Osteocyte (in vitro differentiated cells): ENCODE measurements around the gene BCKDHB. TPM values are rescaled to one million over a fixed set of nuclear protein-coding genes. Genes with fewer than 3 reads are reported as not detected.
"Not testable (repeated sequence)": the region's sequence is repeated elsewhere in the genome, so short reads cannot be mapped to it uniquely, and the experiment has no call there.

Experiments
- DNase-seq: peaks from one replicate; pipeline ENCODE4 v3.0.0; 2021; ENCODE audit warnings: mixed read lengths; ENCODE audit not compliant: unreplicated experiment; ENCODE audit errors: extremely low spot score
- H3K27ac Mint-ChIP-seq: one replicate; pipeline ENCODE4 v1.8.0; 2021; ENCODE audit warnings: mild to moderate bottlenecking, mixed read lengths; ENCODE audit not compliant: unreplicated experiment
- H3K27me3 Mint-ChIP-seq: one replicate; pipeline ENCODE4 v1.8.0; 2021; ENCODE audit warnings: mixed read lengths; ENCODE audit not compliant: unreplicated experiment
- H3K36me3 Mint-ChIP-seq: one replicate; pipeline ENCODE4 v1.8.0; 2021; ENCODE audit warnings: mixed read lengths; ENCODE audit not compliant: unreplicated experiment
- H3K4me1 Mint-ChIP-seq: one replicate; pipeline ENCODE4 v1.8.0; 2021; ENCODE audit warnings: mixed read lengths; ENCODE audit not compliant: unreplicated experiment
- H3K4me3 Mint-ChIP-seq: one replicate; pipeline ENCODE4 v1.8.0; 2021; ENCODE audit warnings: mild to moderate bottlenecking, moderate library complexity, mixed read lengths; ENCODE audit not compliant: unreplicated experiment
- H3K9me3 Mint-ChIP-seq: one replicate; pipeline ENCODE4 v1.8.0; 2021; ENCODE audit warnings: mixed read lengths; ENCODE audit not compliant: unreplicated experiment
- total RNA-seq: library from RNA; stranded (reverse); gene quantifications from 2 replicates; pipeline ENCODE4 v1.2.1, GENCODE V29; 2021
- TF ChIP-seq, protein P1 (sequence below): fragments of 200-600 bp; sonication (generic); IDR thresholded peaks from 2 replicates; pipeline ENCODE4 v1.5.0; 2021; ENCODE audit warnings: antibody characterized with exemption, mild to moderate bottlenecking, moderate library complexity

BCKDHB gene
- total RNA-seq, 1 donor from 2014 or later, result 20.4 TPM

DNA sequence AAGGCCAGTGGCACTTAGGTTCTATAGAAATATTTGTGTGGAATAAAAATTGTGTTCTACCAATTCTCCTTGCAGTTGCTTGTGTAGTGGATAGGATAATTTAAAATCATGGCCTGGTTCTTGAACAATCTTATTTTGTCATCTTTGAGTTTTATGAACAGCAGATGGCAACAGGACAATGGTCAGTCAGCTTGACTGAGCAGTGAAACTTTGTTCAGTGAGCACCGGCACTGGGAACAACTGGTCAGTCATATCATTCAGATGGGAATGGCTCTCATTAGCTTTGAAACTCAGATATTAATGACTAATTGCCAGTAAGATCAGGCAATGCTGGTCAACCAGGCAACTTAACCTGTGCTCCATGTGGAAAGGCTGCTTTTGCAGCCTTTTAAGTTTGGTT is 129.2 kb downstream of the BCKDHB start:
- Mint-ChIP-seq H3K27me3 (no peaks in the 10 kb centered on the region), H3K9me3 (peaks cover 5% of the 10 kb centered on the region), H3K36me3 (no peaks in the 10 kb centered on the region), H3K4me3 (no peak overlapping the region), H3K4me1 (peaks cover 14% of the 10 kb centered on the region), H3K27ac (no peak overlapping the region)
- DNase-seq, result no peak
- TF ChIP-seq, protein P1, sequence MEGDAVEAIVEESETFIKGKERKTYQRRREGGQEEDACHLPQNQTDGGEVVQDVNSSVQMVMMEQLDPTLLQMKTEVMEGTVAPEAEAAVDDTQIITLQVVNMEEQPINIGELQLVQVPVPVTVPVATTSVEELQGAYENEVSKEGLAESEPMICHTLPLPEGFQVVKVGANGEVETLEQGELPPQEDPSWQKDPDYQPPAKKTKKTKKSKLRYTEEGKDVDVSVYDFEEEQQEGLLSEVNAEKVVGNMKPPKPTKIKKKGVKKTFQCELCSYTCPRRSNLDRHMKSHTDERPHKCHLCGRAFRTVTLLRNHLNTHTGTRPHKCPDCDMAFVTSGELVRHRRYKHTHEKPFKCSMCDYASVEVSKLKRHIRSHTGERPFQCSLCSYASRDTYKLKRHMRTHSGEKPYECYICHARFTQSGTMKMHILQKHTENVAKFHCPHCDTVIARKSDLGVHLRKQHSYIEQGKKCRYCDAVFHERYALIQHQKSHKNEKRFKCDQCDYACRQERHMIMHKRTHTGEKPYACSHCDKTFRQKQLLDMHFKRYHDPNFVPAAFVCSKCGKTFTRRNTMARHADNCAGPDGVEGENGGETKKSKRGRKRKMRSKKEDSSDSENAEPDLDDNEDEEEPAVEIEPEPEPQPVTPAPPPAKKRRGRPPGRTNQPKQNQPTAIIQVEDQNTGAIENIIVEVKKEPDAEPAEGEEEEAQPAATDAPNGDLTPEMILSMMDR, result no peak

DNA sequence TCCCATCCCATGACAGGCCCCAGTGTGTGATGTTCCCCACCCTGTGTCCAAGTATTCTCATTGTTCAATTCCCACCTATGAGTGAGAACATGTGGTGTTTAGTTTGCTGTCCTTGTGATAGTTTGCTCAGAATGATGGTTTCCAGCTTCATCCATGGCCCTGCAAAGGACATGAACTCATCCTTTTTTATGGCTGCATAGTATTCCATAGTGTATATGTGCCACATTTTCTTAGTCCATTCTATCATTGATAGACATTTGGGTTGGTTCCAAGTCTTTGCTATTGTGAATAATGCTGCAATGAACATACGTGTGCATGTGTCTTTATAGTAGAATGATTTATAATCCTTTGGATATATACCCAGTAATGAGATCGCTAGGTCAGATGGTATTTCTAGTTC is 132.3 kb downstream of the BCKDHB start:
- H3K27ac Mint-ChIP-seq, H3K36me3 Mint-ChIP-seq, H3K27me3 Mint-ChIP-seq: not testable (repeated sequence)

DNA sequence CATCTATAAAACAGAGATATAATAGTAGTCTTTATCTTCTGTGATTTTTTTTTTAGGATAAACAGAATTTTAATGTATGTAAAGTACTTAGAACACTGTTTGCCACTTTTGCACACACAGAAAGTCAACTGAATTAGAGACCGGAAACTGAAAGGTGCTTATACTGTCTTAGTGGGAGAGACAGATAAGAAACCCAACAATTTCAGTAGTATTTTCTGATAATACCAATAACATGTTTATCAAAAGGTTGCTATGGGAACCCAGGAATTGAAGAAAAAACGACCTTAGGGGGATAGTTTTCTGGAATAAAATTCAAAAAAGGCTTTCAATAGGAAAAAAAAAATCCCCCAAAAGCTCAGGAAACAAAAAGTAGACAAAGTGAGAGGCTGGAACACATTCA is 138.6 kb downstream of the BCKDHB start:
- TF ChIP-seq, protein P1, result no peak
- Mint-ChIP-seq H3K4me1 (no peaks in the 10 kb centered on the region), H3K9me3 (peaks cover 3% of the 10 kb centered on the region), H3K27me3 (no peaks in the 10 kb centered on the region), H3K36me3 (peaks cover 3% of the 10 kb centered on the region), H3K4me3 (no peak overlapping the region), H3K27ac (no peak overlapping the region)
- no peak for DNase-seq

More for the DNA sequence above, 132.3 kb downstream of the BCKDHB start:
- not testable (repeated sequence) for H3K4me1 Mint-ChIP-seq, DNase-seq, H3K9me3 Mint-ChIP-seq, H3K4me3 Mint-ChIP-seq

DNA sequence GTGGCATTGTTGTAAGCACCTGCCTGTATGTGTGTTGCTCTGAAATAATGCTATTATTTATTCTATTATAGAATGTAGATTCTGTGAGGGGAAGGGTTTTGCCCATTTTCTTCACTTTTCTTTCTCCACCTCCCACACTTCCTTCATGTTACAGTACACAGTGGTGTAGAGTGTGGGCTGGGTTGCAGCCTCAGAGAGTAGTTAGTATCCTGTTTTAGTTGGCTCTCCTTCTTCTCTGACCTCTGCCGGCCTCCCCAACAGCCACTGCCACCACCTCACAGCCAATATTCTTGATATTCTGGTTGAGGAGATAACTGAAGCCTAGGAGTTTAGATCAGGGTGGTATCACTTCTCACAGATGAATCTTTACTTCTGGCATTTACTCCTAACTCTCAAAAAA is 143.4 kb downstream of the BCKDHB start:
- no peak overlapping the region for H3K4me3 Mint-ChIP-seq
- no peaks in the 10 kb centered on the region for H3K9me3 Mint-ChIP-seq
- TF ChIP-seq, protein P1, result no peak
- no peaks in the 10 kb centered on the region for H3K27me3 Mint-ChIP-seq
- peaks cover 2% of the 10 kb centered on the region for H3K4me1 Mint-ChIP-seq
- no peak for DNase-seq
- H3K36me3 Mint-ChIP-seq, result no peaks in the 10 kb centered on the region
- H3K27ac Mint-ChIP-seq, result no peak overlapping the region

DNA sequence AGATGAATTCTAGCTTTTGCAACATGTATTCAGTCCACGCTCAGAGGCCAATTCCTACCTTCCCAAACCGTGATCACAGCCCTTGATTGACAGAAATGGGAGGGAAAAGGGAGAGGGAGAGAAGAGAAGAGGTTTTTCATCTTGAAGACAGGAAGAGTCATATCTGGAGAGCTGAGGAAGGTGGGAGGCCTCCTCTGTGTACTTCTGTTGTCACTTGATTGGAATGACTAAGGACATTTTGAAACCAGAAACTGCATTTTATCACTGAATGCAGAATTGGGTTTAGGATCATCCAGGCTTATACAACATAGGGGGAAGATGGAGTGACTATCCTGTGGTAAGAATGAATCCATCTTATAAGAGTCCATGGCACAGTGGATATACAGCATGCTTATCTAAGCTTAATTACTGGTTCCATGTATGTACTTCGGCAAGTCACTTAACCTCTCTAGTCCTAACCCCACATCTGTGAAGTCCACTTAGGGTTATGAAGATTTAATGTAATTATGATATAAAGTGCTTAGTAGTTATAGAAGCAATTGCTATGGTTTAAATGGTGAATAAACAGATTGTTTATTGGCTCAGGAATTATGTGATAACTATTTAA is 144.0 kb downstream of the BCKDHB start:
- Mint-ChIP-seq H3K4me1 (peaks cover 2% of the 10 kb centered on the region), H3K4me3 (no peak overlapping the region), H3K27ac (no peak overlapping the region), H3K27me3 (no peaks in the 10 kb centered on the region), H3K9me3 (no peaks in the 10 kb centered on the region), H3K36me3 (no peaks in the 10 kb centered on the region)
- TF ChIP-seq, protein P1, result no peak
- DNase-seq, result no peak

DNA sequence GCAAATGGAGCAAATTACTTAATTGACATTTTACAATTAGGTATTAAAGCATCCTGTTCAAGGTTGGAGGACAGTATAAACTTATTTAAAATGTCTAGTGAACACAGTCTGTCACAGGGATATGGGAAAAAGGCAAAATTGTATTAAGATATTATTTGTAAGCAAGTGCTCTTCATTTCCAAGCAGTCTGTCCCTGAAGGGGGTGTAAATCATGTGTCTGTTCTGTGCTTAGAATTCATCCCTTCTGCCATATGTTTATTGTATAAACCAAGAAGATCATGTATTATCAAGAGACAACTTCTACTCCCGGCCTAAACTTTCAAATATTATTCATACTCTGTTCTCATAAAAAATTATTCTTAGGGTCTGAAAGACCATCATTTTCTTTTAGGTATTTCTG is 144.8 kb downstream of the BCKDHB start:
- Mint-ChIP-seq H3K4me3 (no peak overlapping the region), H3K27ac (no peak overlapping the region), H3K9me3 (no peaks in the 10 kb centered on the region), H3K4me1 (peaks cover 2% of the 10 kb centered on the region), H3K27me3 (no peaks in the 10 kb centered on the region), H3K36me3 (no peaks in the 10 kb centered on the region)
- TF ChIP-seq, protein P1, result no peak
- DNase-seq, result no peak
